Body of pancreas (tissue), 2 donors: Measurements from ENCODE around the gene GPD1L. TPM values are rescaled to one million over a fixed set of nuclear protein-coding genes. Genes with fewer than 3 reads are reported as not detected.

ENCODE experiments used
- total RNA-seq, 2 donors: library from RNA; depleted of rRNA; stranded (reverse); fragments of >200 nt; gene quantifications; one replicate each; pipeline ENCODE4 v1.1.0, GENCODE V29; 2016

The GPD1L gene
- total RNA-seq, 2 donors from 2014 or later = 23.6 to 97.6 TPM

Other genes starting within 250 kb of the GPD1L start
- 10 to 100 TPM in 1 of 2 donors, 1 to 10 TPM in 1; 3.4 to 27.0 TPM for gene OSBPL10, start 125.4 kb upstream of the GPD1L start, total RNA-seq
- gene ZNF860, start 124.9 kb upstream of the GPD1L start, total RNA-seq = 1 to 10 TPM; 1.0 to 2.6 TPM
- 10 to 100 TPM; 22.7 to 31.4 TPM for gene CMTM8, start 132.1 kb downstream of the GPD1L start, total RNA-seq